Stimulated activated CD8-positive, alpha-beta memory T cell treated with anti-CD3 and anti-CD28 coated beads, Interleukin-15, amount 100 ng/mL, for 1 hour (primary cell): ENCODE results near the gene PYDC1.
"Not testable (repeated sequence)": the region's sequence is repeated elsewhere in the genome, so short reads cannot be mapped to it uniquely, and the experiment has no call there.

Experiments
- DNase-seq: peaks from one replicate; pipeline ENCODE4 v3.0.0-alpha.2; 2020; ENCODE audit warnings: low read depth

Gene PYDC1

DNA sequence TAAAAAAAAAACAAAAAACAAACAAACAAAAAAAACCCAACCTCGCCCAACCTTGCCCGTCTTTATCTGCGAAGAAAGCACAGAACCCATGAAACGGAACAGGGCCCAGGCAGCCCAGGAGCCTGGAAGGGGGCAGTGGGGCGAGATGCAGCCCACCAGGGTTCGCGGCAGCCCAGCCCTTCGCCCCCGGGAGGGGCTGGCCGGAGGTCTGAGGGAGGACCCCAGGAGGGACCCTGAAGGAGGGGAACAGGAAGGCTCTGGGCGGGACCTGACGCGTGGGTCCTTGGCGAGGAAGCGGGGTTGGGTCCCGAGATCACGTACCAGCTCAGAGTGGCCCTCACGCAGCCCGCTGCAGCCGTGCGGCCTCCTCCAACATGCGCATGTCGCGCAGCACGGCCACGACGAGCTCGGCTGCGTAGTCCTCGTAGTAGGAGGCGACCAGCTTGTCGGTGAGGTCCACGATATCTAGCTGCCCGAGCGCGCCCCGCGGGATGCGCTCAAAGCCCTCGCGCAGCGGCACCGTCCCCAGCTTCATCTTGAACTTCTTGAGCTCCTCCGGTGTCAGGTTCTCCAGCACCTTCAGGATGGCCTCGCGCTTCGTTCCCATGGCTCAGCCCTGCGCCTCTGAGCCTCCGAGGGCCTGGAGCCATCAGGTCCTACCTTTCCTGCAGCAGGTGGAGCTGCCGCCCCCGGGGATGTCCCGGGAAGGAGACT lies at the start of gene PYDC1:
TSS of gene PYDC1 (minus strand) at position 714 of the 714 bp plus-strand sequence. CDS start at position 607, 107 bp downstream.
- no peak for DNase-seq

DNA sequence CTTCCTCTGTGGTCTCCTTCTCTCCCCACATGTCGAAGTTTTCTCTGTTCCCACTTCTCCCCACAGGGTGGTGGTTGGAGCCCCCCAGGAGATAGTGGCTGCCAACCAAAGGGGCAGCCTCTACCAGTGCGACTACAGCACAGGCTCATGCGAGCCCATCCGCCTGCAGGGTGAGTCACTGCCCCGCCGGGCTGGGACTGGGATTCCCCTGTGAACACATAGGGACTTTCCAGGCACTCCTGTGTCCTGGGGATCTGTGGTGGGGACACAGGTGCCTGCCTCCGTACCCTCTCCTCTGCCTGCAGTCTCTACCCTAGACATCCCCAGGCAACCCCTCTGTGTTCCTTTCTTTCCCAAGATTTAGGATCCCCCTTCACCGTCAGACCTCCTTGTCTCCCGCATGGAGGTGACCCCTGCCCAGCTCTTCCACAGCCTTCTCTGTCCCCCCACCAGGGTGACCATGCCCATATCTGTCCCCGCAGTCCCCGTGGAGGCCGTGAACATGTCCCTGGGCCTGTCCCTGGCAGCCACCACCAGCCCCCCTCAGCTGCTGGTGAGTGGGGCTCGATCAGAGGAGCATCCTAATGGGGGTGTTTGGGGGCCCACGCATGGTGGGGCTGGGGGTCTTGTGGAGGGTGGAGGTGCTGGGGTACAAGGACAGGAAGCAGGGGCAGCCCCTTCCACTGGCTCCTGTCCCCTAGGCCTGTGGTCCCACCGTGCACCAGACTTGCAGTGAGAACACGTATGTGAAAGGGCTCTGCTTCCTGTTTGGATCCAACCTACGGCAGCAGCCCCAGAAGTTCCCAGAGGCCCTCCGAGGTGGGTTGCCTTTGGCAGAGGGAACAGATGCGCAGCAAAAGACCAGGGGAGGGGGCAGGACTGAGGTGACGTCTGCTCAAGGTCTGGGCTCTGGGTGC lies 48.7 kb upstream of the PYDC1 start:
- peak; percentile 31 for DNase-seq

- DNase-seq: no peak
Measured at GRCh38 chr16:31262084-31262483, 45.1 kb upstream of the PYDC1 start.

GRCh38 chr16:31260136-31260931 lies 43.4 kb upstream of the PYDC1 start:
- DNase-seq: no peak

GRCh38 chr16:31258366-31258765 lies 41.4 kb upstream of the PYDC1 start:
- no peak for DNase-seq

- DNase-seq: no peak
Measured at GRCh38 chr16:31256466-31256865, 39.5 kb upstream of the PYDC1 start.

DNA sequence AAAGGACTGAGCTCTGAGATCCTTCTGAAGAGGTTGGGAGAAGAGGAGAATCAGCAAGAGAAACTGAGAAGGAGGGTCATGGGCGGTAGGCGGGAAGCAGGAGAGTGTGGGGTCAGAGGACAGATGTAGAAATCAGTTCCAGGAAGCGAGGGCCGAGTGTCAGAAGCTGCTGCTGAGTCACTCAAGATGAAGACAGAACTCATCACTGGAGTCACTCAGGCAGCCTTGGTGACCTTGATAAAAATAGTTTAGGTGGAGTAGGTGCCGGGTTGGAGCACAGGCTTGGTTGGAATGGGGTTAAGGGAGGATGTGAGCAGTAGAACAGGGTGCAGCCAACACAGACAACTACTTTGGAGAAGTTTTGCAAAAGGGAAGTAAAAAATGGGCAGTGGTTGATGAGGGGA lies 36.7 kb upstream of the PYDC1 start:
- DNase-seq: no peak

GRCh38 chr16:31251435-31251834 lies 34.5 kb upstream of the PYDC1 start:
- DNase-seq: no peak

- no peak for DNase-seq
Measured at GRCh38 chr16:31250782-31251384, 33.9 kb upstream of the PYDC1 start.

GRCh38 chr16:31248344-31248743 lies 31.4 kb upstream of the PYDC1 start:
- no peak for DNase-seq

DNA sequence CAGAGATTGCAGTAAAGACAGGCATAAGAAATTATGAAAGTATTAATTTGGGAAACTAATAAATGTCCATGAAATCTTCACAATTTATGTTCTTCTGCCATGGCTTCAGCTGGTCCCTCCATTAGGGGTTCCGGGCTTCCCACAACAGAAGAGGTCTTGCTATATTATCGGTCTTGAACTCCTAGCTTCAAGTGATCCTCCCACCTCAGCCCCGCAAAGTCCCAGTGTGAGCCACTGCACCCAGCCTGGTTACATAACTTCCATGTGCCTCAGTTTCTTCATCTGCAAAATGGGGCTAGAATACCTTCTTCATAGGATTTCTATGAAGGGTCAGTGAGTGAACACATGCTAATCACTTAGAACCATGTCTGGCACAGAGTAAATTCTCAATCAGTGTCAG lies 29.4 kb upstream of the PYDC1 start:
- DNase-seq: no peak

GRCh38 chr16:31245598-31245997 lies 28.7 kb upstream of the PYDC1 start:
- not testable (repeated sequence) for DNase-seq

GRCh38 chr16:31243734-31244670 lies 27.1 kb upstream of the PYDC1 start:
- no peak for DNase-seq

GRCh38 chr16:31242206-31242605 lies 25.3 kb upstream of the PYDC1 start:
- DNase-seq: no peak

- no peak for DNase-seq
Measured at GRCh38 chr16:31238041-31238440, 21.1 kb upstream of the PYDC1 start.

GRCh38 chr16:31229501-31229900 lies 12.6 kb upstream of the PYDC1 start:
- no peak for DNase-seq

- no peak for DNase-seq
Measured at GRCh38 chr16:31228206-31228605, 11.3 kb upstream of the PYDC1 start.

GRCh38 chr16:31225193-31225592 lies 8.3 kb upstream of the PYDC1 start:
- no peak for DNase-seq

DNA sequence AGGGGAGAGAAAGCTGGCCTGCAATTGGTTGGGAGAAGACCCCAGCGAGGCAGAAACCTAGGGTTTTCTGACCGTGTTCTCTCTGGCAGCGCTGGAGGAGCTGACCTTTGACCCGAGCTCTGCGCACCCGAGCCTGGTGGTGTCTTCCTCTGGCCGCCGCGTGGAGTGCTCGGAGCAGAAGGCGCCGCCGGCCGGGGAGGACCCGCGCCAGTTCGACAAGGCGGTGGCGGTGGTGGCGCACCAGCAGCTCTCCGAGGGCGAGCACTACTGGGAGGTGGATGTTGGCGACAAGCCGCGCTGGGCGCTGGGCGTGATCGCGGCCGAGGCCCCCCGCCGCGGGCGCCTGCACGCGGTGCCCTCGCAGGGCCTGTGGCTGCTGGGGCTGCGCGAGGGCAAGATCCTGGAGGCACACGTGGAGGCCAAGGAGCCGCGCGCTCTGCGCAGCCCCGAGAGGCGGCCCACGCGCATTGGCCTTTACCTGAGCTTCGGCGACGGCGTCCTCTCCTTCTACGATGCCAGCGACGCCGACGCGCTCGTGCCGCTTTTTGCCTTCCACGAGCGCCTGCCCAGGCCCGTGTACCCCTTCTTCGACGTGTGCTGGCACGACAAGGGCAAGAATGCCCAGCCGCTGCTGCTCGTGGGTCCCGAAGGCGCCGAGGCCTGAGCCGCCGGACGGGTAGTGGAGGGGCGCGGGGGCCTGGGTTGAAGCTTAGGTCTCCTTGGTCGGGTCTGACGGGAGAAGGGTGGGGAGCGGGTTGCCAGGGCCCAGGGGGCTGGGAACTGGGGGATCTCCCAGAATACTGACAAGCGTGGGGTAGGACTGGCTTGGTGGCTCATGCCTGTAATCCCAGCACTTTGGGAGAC lies 7.4 kb upstream of the PYDC1 start:
- no peak for DNase-seq

DNA sequence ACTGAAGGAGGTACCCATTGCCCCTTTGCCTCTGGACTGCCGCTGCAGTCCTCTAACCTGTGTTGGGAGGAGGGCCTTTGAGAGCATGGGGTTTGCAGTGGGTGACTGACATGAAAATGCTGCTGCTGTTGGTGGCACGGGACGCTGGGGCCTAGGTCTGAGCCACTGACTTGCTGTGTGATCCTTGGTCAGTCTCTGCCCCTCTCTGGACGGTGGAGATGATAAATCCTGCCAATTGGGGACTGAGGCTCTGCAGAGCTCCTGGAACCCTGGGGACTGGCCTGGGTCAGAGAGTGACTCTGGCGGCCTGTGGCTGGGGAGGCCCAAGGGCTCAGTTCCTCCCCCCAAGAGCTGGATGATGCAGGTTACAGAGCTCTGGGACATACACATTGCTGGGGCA lies 6.1 kb upstream of the PYDC1 start:
- no peak for DNase-seq
